Trophoblast cell (in vitro differentiated cells and primary cell): Measurements from ENCODE around the gene PKD2L2.

Experiments used
- DNase-seq, 2 donors: peaks; one replicate each; pipeline ENCODE4 v3.0.0-alpha.2; 2016
- H2AFZ ChIP-seq: 2 replicates; pipeline ENCODE4 v1.6.1; 2013; ENCODE audit warnings: low read length, moderate library complexity, mild to moderate bottlenecking; ENCODE audit not compliant: insufficient read depth, poor library complexity
- H2AK5ac ChIP-seq: 2 replicates; pipeline ENCODE4 v1.6.1; 2013; ENCODE audit warnings: mild to moderate bottlenecking, low read length
- H2BK120ac ChIP-seq: 2 replicates; pipeline ENCODE4 v1.6.1; 2013; ENCODE audit warnings: low read length, mild to moderate bottlenecking, moderate library complexity; ENCODE audit not compliant: insufficient read depth, poor library complexity
- H2BK12ac ChIP-seq: 2 replicates; pipeline ENCODE4 v1.6.1; 2013; ENCODE audit warnings: mild to moderate bottlenecking, low read length, moderate library complexity
- H2BK5ac ChIP-seq: 2 replicates; pipeline ENCODE4 v1.6.1; 2013; ENCODE audit warnings: low read length, low read depth, moderate library complexity, mild to moderate bottlenecking; ENCODE audit not compliant: poor library complexity
- H3K14ac ChIP-seq: 2 replicates; pipeline ENCODE4 v1.6.1; 2013; ENCODE audit warnings: mild to moderate bottlenecking, low read length
- H3K18ac ChIP-seq: 2 replicates; pipeline ENCODE4 v1.6.1; 2013; ENCODE audit warnings: mild to moderate bottlenecking, low read length
- H3K23ac ChIP-seq: 2 replicates; pipeline ENCODE4 v1.6.1; 2013; ENCODE audit warnings: low read length
- H3K27ac ChIP-seq: 2 replicates; pipeline ENCODE4 v1.5.1; 2013; ENCODE audit warnings: low read depth, mild to moderate bottlenecking, inconsistent platforms, low read length, moderate library complexity
- H3K27me3 ChIP-seq: 2 replicates; pipeline ENCODE4 v1.6.1; 2013; ENCODE audit warnings: inconsistent platforms, mild to moderate bottlenecking, low read length, moderate library complexity; ENCODE audit not compliant: insufficient read depth
- H3K36me3 ChIP-seq, 2 experiments: 1 replicate in 1 of 2; 2 replicates in 1 of 2; pipeline ENCODE4 v1.6.1; 2013; ENCODE audit warnings: low read length in 2 of 2, mild to moderate bottlenecking in 2 of 2, moderate library complexity in 1 of 2; ENCODE audit not compliant: insufficient read depth in 2 of 2, control insufficient read depth in 1 of 2
- H3K4ac ChIP-seq: 2 replicates; pipeline ENCODE4 v1.6.1; 2013; ENCODE audit warnings: low read depth, mild to moderate bottlenecking, low read length, moderate library complexity
- H3K4me1 ChIP-seq, 2 experiments: 1 replicate in 1 of 2; 2 replicates in 1 of 2; pipeline ENCODE4 v1.6.1; 2013; ENCODE audit warnings: low read length in 2 of 2, mild to moderate bottlenecking in 2 of 2, moderate library complexity in 1 of 2; ENCODE audit not compliant: insufficient read depth in 2 of 2, control insufficient read depth in 1 of 2
- H3K4me2 ChIP-seq: 2 replicates; pipeline ENCODE4 v1.6.1; 2013; ENCODE audit warnings: inconsistent platforms, mild to moderate bottlenecking, low read length, moderate library complexity
- H3K4me3 ChIP-seq: 2 replicates; pipeline ENCODE4 v1.5.1; 2013; ENCODE audit warnings: mild to moderate bottlenecking, low read depth, low read length, inconsistent platforms
- H3K79me1 ChIP-seq: one replicate; pipeline ENCODE4 v1.6.1; 2013; ENCODE audit warnings: low read length
- H3K79me2 ChIP-seq: 2 replicates; pipeline ENCODE4 v1.6.1; 2013; ENCODE audit warnings: low read length, mild to moderate bottlenecking; ENCODE audit not compliant: control insufficient read depth, insufficient read depth, poor library complexity
- H3K9ac ChIP-seq: 2 replicates; pipeline ENCODE4 v1.6.1; 2013; ENCODE audit warnings: mild to moderate bottlenecking, low read length
- H3K9me3 ChIP-seq: 2 replicates; pipeline ENCODE4 v1.6.1; 2013; ENCODE audit warnings: low read depth, mild to moderate bottlenecking, control low read depth, inconsistent platforms, low read length; ENCODE audit not compliant: insufficient read depth
- H4K12ac ChIP-seq: 2 replicates; pipeline ENCODE4 v1.6.1; 2013; ENCODE audit warnings: low read depth, mild to moderate bottlenecking, low read length, moderate library complexity
- H4K8ac ChIP-seq: 2 replicates; pipeline ENCODE4 v1.6.1; 2013; ENCODE audit warnings: low read depth, mild to moderate bottlenecking, low read length, moderate library complexity
- H4K91ac ChIP-seq: one replicate; pipeline ENCODE4 v1.6.1; 2013; ENCODE audit warnings: low read depth, mild to moderate bottlenecking, low read length, moderate library complexity
- WGBS: extraction: QIAGEN DNeasy Blood & Tissue Kit; methylation state at CpG from one replicate; pipeline ENCODE4 v1.1.7; 2013; ENCODE audit warnings: missing lambda C conversion rate; ENCODE audit not compliant: insufficient read length, insufficient coverage; ENCODE audit errors: extremely low coverage; 5-methylcytosine and 5-hydroxymethylcytosine counted together

PKD2L2 gene

GRCh38 chr5:137914758-137915157 is 25.5 kb downstream of the PKD2L2 start:
- no peak overlapping the region for H2BK12ac ChIP-seq
- H3K4me1 ChIP-seq, result no peaks in the 10 kb centered on the region
- no peak overlapping the region for H3K4me2 ChIP-seq
- H3K18ac ChIP-seq, result no peak overlapping the region
- WGBS, result no CpG with 5 or more reads among the region's 2 CpGs
- H4K8ac ChIP-seq, result no peak overlapping the region
- no peak overlapping the region for H3K9ac ChIP-seq
- H2AK5ac ChIP-seq, result no peak overlapping the region
- no peak overlapping the region for H3K4me3 ChIP-seq
- no peak overlapping the region for H3K27ac ChIP-seq
- H2BK5ac ChIP-seq, result no peak overlapping the region
- no peaks in the 10 kb centered on the region for H3K36me3 ChIP-seq
- no peak overlapping the region for H4K12ac ChIP-seq
- H3K27me3 ChIP-seq, result no peaks in the 10 kb centered on the region
- no peaks in the 10 kb centered on the region for H3K79me2 ChIP-seq
- H3K79me1 ChIP-seq, result no peaks in the 10 kb centered on the region
- no peak overlapping the region for H4K91ac ChIP-seq
- H3K14ac ChIP-seq, result no peak overlapping the region
- H3K23ac ChIP-seq, result no peak overlapping the region
- no peaks in the 10 kb centered on the region for H3K9me3 ChIP-seq
- H2BK120ac ChIP-seq, result no peak overlapping the region
- no peak overlapping the region for H2AFZ ChIP-seq
- DNase-seq, result no peak
- no peak overlapping the region for H3K4ac ChIP-seq

- Histone ChIP-seq H3K36me3 (no peaks in the 10 kb centered on the region), H4K12ac (no peak overlapping the region), H3K9ac (no peak overlapping the region), H3K4me2 (no peak overlapping the region), H2BK12ac (no peak overlapping the region), H3K79me1 (no peaks in the 10 kb centered on the region), H4K8ac (no peak overlapping the region), H3K18ac (no peak overlapping the region), H3K27ac (no peak overlapping the region), H3K9me3 (no peaks in the 10 kb centered on the region), H2AK5ac (no peak overlapping the region), H3K4ac (no peak overlapping the region), H3K79me2 (no peaks in the 10 kb centered on the region), H3K4me3 (no peak overlapping the region), H2BK120ac (no peak overlapping the region), H3K23ac (no peak overlapping the region), H4K91ac (no peak overlapping the region), H3K14ac (no peak overlapping the region), H2AFZ (no peak overlapping the region), H2BK5ac (no peak overlapping the region), H3K27me3 (no peaks in the 10 kb centered on the region), H3K4me1 (peaks cover 1 to 2% of the 10 kb centered on the region in 2 experiments)
- DNase-seq, result no peak
- no CpG with 5 or more reads among the region's 1 CpG for WGBS
Measured at GRCh38 chr5:137916923-137917322, 27.7 kb downstream of the PKD2L2 start.

GRCh38 chr5:137921931-137922330 is 32.7 kb downstream of the PKD2L2 start:
- Histone ChIP-seq H3K27me3 (no peaks in the 10 kb centered on the region), H3K23ac (no peak overlapping the region), H3K27ac (no peak overlapping the region), H2BK120ac (no peak overlapping the region), H3K36me3 (no peaks in the 10 kb centered on the region), H3K9me3 (no peaks in the 10 kb centered on the region), H4K8ac (no peak overlapping the region), H3K14ac (no peak overlapping the region), H3K4me3 (no peak overlapping the region), H3K4ac (no peak overlapping the region), H2AFZ (no peak overlapping the region), H2BK12ac (no peak overlapping the region), H3K79me2 (no peaks in the 10 kb centered on the region), H2AK5ac (no peak overlapping the region), H4K12ac (no peak overlapping the region), H4K91ac (no peak overlapping the region), H3K4me1 (peaks cover 7 to 10% of the 10 kb centered on the region in 2 experiments), H3K9ac (no peak overlapping the region), H2BK5ac (no peak overlapping the region), H3K4me2 (no peak overlapping the region), H3K79me1 (no peaks in the 10 kb centered on the region), H3K18ac (no peak overlapping the region)
- peak; percentile 79 to 96 for DNase-seq
- WGBS, result no CpG with 5 or more reads among the region's 3 CpGs

DNA sequence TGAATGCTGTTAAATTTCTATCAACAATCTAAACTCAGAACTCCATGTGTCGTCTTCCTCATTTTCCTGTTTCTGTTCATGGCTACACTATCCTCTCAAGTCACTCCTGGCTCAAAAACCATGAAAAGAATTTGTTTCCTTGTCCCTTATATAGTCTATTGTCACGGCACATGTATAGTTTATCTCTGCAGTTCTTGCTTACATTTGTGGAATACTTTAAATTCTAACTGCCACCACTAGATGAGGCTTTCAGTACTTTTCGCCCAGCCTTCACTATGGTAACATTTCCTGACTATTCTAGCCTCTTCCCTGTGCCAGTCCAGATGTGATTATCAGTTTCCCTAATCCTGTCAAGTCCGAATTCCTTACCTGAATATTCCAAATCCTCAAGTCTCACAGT is 34.6 kb downstream of the PKD2L2 start:
- Histone ChIP-seq H2AFZ (no peak overlapping the region), H2BK5ac (no peak overlapping the region), H3K27me3 (no peaks in the 10 kb centered on the region), H4K8ac (no peak overlapping the region), H3K9me3 (no peaks in the 10 kb centered on the region), H3K79me1 (no peaks in the 10 kb centered on the region), H4K12ac (no peak overlapping the region), H2BK120ac (no peak overlapping the region), H3K9ac (no peak overlapping the region), H3K79me2 (no peaks in the 10 kb centered on the region), H3K36me3 (peaks cover 4% of the 10 kb centered on the region in 2 experiments), H3K18ac (no peak overlapping the region), H2BK12ac (no peak overlapping the region), H3K4me3 (no peak overlapping the region), H3K4me1 (peaks cover 7 to 10% of the 10 kb centered on the region in 2 experiments), H3K4me2 (no peak overlapping the region), H2AK5ac (no peak overlapping the region), H4K91ac (no peak overlapping the region), H3K27ac (no peak overlapping the region), H3K23ac (no peak overlapping the region), H3K4ac (no peak overlapping the region), H3K14ac (no peak overlapping the region)
- peak; percentile 3 to 78 for DNase-seq
- no CpG with 5 or more reads among the region's 4 CpGs for WGBS
